Measurements from ENCODE around the gene CORO1C. TPM values are rescaled to one million over a fixed set of nuclear protein-coding genes. Genes with fewer than 3 reads are reported as not detected.

The CORO1C gene
- polyA plus RNA-seq, 1 experiment = 596 TPM

- ChIA-PET POLR2A (interaction anchor here (1.2 kb wide), 1 partner anchor 22 kb away, joined by 3 read pairs; no protein-coding TSS in a partner anchor), CTCF (interaction anchor here (1.3 kb wide), 1 partner anchor 9 kb away, joined by 3 read pairs; no protein-coding TSS in a partner anchor)
- Histone ChIP-seq H3K27ac (ENCODE audit: low read depth, low read length) (peak overlapping the region; percentile 47), H3K9me3 (ENCODE audit: control insufficient read depth, insufficient read depth, low read length) (no peaks in the 10 kb centered on the region), H3K27me3 (ENCODE audit: control insufficient read depth, insufficient read depth, low read length) (no peaks in the 10 kb centered on the region), H3K4me3 (ENCODE audit: low read depth, low read length) (no peak overlapping the region)
- TF ChIP-seq CTCF (IDR thresholded peaks at IDR 0.05; ENCODE audit: low read depth, low read length) = no peak
- DNase-seq (ENCODE audit: low read depth, low spot score) = no peak
Observed at GRCh38 chr12:108699955-108700563, 31.3 kb downstream of the CORO1C start.

- ChIA-PET CTCF (interaction anchor here (1.0 to 2.0 kb wide), 3 partner anchors 17 to 106 kb away, joined by 3 to 6 read pairs (median 5); no protein-coding TSS in a partner anchor), POLR2A (no interaction called here)
- Histone ChIP-seq H3K9me3 (ENCODE audit: control insufficient read depth, insufficient read depth, low read length) (no peaks in the 10 kb centered on the region), H3K4me3 (ENCODE audit: low read depth, low read length) (no peak overlapping the region), H3K27ac (ENCODE audit: low read depth, low read length) (peak overlapping the region; percentile 83), H3K27me3 (ENCODE audit: control insufficient read depth, insufficient read depth, low read length) (no peaks in the 10 kb centered on the region)
- DNase-seq (ENCODE audit: low read depth, low spot score) = no peak
- TF ChIP-seq CTCF (IDR thresholded peaks at IDR 0.05; ENCODE audit: low read depth, low read length) = no peak
Observed at GRCh38 chr12:108697905-108698304, 33.4 kb downstream of the CORO1C start.

DNA sequence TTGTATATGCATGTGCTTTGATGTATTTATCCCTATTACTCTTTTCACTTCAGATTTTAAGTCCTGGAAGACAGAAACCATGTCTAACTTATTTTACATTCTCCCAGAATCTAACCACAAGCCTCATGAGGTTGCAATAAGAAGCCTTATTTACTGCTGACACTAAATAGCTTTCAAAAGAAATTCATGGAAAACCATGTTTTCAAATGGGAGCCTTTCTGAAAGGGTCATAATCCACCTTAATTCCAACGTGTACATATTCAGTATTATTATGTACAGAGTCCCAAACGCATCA, 34.4 kb downstream of the CORO1C start:
- peak overlapping the region; percentile 99 for H3K27ac ChIP-seq (ENCODE audit: low read depth, low read length)
- no peaks in the 10 kb centered on the region for H3K9me3 ChIP-seq (ENCODE audit: control insufficient read depth, insufficient read depth, low read length)
- ChIA-PET CTCF (interaction anchor here (1.8 to 2.3 kb wide), 3 partner anchors 27 to 107 kb away, joined by 6 to 16 read pairs (median 6); no protein-coding TSS in a partner anchor), POLR2A (interaction anchor here (0.6 to 1.8 kb wide), 5 partner anchors 9 to 106 kb away, joined by 3 to 12 read pairs (median 5); no protein-coding TSS in a partner anchor)
- no peak for DNase-seq (ENCODE audit: low read depth, low spot score)
- H3K27me3 ChIP-seq (ENCODE audit: control insufficient read depth, insufficient read depth, low read length) = no peaks in the 10 kb centered on the region
- no peak overlapping the region for H3K4me3 ChIP-seq (ENCODE audit: low read depth, low read length)
- no peak for TF ChIP-seq CTCF (IDR thresholded peaks at IDR 0.05; ENCODE audit: low read depth, low read length)

DNA sequence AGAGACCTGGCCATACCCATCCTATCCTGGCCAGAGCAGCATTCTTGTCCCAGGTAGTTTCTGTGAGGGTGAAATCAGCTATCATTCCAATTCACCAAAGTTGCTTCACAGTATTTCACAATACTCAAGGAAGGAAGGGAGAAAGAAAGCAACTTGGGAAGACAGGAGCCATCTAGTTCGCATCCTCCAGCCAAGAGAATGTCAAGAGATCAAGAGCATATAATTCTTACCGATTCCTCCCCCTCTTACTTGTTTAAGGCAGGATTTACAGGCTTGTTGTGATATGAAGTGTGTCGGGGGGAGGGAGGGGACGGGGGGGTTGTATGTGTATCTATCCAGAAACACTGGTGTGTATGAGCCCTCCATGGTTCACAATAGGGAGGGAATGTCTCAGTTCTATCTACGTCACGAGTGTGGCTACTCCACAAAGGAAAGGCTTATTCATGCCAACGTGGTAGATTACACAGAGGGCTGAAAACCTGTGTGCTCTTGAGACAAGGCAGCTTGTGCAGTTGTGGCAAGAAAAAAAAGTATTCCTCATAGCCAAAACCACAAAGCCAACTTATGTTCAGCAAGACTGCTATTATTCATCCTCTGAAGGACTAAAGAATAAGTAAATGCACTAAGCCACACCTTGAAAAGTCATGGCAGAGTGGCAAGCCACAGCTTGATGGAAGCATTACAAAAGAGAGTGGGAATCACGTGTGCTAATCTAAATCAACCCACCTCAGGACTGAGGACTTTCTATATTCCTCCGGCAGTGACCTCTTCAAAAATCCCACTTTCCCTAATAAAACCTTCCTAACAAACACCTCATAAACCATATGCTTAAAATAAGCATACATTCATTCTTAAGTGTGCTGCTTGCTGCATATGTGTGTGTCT, 35.0 kb downstream of the CORO1C start:
- CTCF ChIA-PET = interaction anchor here (0.8 to 2.3 kb wide), 5 partner anchors 27 to 132 kb away, joined by 4 to 16 read pairs (median 4); no protein-coding TSS in a partner anchor
- DNase-seq (ENCODE audit: low read depth, low spot score) = peak; percentile 97
- Histone ChIP-seq H3K27me3 (ENCODE audit: control insufficient read depth, insufficient read depth, low read length) (no peaks in the 10 kb centered on the region), H3K9me3 (ENCODE audit: control insufficient read depth, insufficient read depth, low read length) (no peaks in the 10 kb centered on the region), H3K4me3 (ENCODE audit: low read depth, low read length) (peak overlapping the region; percentile 23), H3K27ac (ENCODE audit: low read depth, low read length) (peak overlapping the region; percentile 99)
- TF ChIP-seq CTCF (IDR thresholded peaks at IDR 0.05; ENCODE audit: low read depth, low read length) = no peak
- POLR2A ChIA-PET = interaction anchor here (0.6 to 1.8 kb wide), 8 partner anchors 9 to 106 kb away, joined by 3 to 12 read pairs (median 6); no protein-coding TSS in a partner anchor

Data from AG04450 (cell line).